Fibroblast of the aortic adventitia (primary cell): ENCODE measurements around the gene TNPO1. TPM values are rescaled to one million over a fixed set of nuclear protein-coding genes. Genes with fewer than 3 reads are reported as not detected.
A peak's percentile ranks its signal among the peaks of the same experiment; 100 is the strongest.
"Not testable (repeated sequence)": the region's sequence is repeated elsewhere in the genome, so short reads cannot be mapped to it uniquely, and the experiment has no call there.

Source experiments
- DNase-seq: peaks from one replicate; pipeline ENCODE4 v3.0.0-alpha.2; 2010; ENCODE audit warnings: low read depth
- H3K4me3 ChIP-seq: 2 replicates; pipeline ENCODE4 v1.5.1; 2011; ENCODE audit warnings: low read depth, mild to moderate bottlenecking, control low read depth, low read length, moderate library complexity
- CTCF ChIP-seq: IDR thresholded peaks from 2 replicates; pipeline ENCODE4 v1.5.1; 2011; ENCODE audit warnings: mild to moderate bottlenecking, low read length, control low read depth, inconsistent platforms; ENCODE audit not compliant: insufficient read depth
- total RNA-seq: library from RNA; depleted of rRNA; stranded (reverse); fragments of >200 nt; gene quantifications from 2 replicates; pipeline ENCODE4 v1.2.3, GENCODE V29; 2012; ENCODE audit warnings: low replicate concordance

TNPO1 gene
- total RNA-seq, 1 donor: 253 TPM

- TF ChIP-seq CTCF: no peak
- H3K4me3 ChIP-seq: no peak overlapping the region
- DNase-seq: no peak
These were observed 16.7 kb upstream of the TNPO1 start for GRCh38 chr5:72799721-72800120.

DNA sequence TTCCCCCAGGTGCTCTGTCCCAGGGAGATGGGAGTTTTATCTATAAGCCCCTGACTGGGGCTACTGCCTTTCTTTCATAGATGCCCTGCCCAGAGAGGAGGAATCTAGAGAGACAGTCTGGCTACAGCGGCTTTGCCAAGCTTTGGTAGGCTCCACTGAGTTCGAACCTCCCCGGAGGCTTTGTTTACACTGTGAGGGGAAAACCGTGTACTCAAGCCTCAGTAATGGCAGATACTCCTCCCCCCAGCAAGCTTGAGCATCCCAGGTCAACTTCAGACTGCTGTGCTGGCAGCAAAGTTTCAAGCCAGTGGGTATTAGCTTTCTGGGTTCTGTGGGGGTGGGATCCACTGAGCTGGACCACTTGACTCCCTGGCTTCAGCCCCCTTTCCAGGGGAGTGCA is 7.8 kb upstream of the TNPO1 start:
- not testable (repeated sequence) for H3K4me3 ChIP-seq, DNase-seq

DNA sequence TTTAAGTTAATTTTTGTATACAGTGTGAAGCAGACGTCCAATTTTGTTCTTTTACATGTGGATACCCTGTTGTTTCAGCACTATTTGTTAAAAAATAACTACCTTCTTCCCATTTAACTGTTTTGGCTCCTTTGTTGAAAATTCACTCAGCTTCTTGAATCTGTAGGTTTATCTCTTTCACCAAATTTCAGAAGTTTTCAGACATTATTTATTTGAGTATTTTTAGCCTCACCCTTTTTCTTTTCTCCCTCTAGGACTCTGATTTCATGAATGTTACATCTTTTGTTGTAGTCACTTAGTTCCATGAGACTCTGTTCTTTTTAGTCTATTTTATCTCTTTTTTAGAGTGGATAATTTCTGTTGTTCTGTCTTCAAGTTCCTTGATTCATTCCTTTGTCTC is 4.6 kb upstream of the TNPO1 start:
- H3K4me3 ChIP-seq: no peak overlapping the region
- no peak for TF ChIP-seq CTCF
- no peak for DNase-seq

- H3K4me3 ChIP-seq: no peak overlapping the region
These were observed 4.0 kb upstream of the TNPO1 start for GRCh38 chr5:72812488-72812887.

DNA sequence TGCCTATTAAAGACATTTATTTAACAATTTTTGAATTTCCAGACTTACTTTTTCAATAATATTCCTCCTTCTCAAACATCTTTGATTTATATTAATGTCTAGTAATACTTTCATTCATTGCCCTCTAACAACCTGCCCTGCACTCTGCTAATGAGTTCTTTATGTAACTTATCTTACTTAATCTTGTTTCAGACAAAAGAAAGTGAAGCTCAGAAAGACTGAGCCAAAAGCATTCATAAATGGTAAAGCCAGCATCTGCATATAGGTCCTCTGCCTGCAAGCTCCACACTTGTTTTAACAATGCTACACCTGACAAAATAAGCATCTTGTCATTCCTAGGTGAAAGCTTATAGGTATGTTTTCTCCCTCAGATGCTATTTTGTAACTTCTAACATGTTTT is 2.4 kb upstream of the TNPO1 start:
- H3K4me3 ChIP-seq: no peak overlapping the region
- TF ChIP-seq CTCF: no peak
- DNase-seq: no peak

More at GRCh38 chr5:72812488-72812887, 4.0 kb upstream of the TNPO1 start:
- no peak for TF ChIP-seq CTCF
- no peak for DNase-seq

DNA sequence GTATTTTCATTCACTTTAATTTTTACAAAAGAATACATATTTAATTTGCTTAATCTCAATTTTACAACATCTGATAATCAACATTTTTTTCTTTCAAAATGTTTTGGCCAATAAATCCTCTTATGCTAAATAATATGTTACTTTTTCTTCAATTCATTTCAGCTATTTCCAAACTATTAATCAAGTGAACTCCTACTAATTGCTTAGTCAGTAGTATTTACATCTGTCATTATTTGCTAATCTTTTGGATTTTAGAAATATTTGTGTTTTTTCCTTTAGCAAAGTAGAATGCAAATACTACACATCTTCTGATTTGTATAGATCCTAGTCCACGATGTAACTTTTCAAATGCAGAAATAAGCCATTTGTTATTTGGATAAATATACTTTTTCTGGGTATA is 1.6 kb upstream of the TNPO1 start:
- no peak overlapping the region for H3K4me3 ChIP-seq
- no peak for TF ChIP-seq CTCF

GRCh38 chr5:72815580-72816283 is 729 bp upstream of the TNPO1 start:
- H3K4me3 ChIP-seq: peak overlapping the region; percentile 76
- peak; percentile 55 for DNase-seq
- TF ChIP-seq CTCF: no peak

More for the DNA sequence above, 1.6 kb upstream of the TNPO1 start:
- DNase-seq: no peak
